ENCODE results near the gene PRR3. TPM values are rescaled to one million over a fixed set of nuclear protein-coding genes. Genes with fewer than 3 reads are reported as not detected.

Gene PRR3
- total RNA-seq, 1 donor from 2014 or later, result 3.2 TPM

- no peak for DNase-seq (ENCODE audit: low spot score)
- intact Hi-C loops (cut with DNase I), result no loop called here
Measured at GRCh38 chr6:30564114-30564513, 7.0 kb downstream of the PRR3 start.

GRCh38 chr6:30565772-30566171 is 8.7 kb downstream of the PRR3 start:
- no peak for DNase-seq (ENCODE audit: low spot score)
- intact Hi-C loops (cut with DNase I), result no loop called here

GRCh38 chr6:30568245-30568644 is 11.2 kb downstream of the PRR3 start:
- no peak for DNase-seq (ENCODE audit: low spot score)
- intact Hi-C loops (cut with DNase I), result no loop called here

GRCh38 chr6:30570263-30570662 is 13.2 kb downstream of the PRR3 start:
- intact Hi-C loops (cut with DNase I), result loop anchor here (2.0 to 5.0 kb wide), 2 partner anchors 13 to 152 kb away; partner anchors contain the start of genes GNL1, PRR3 and TUBB
- DNase-seq (ENCODE audit: low spot score), result no peak

- no peak for DNase-seq (ENCODE audit: low spot score)
- intact Hi-C loops (cut with DNase I), result loop anchor here (2.0 to 5.0 kb wide), 2 partner anchors 14 to 152 kb away; partner anchors contain the start of genes GNL1, PRR3 and TUBB
Measured at GRCh38 chr6:30570740-30571074, 13.6 kb downstream of the PRR3 start.

- intact Hi-C loops (cut with DNase I), result loop anchor here (2.0 to 5.0 kb wide), 2 partner anchors 14 to 151 kb away; partner anchors contain the start of genes GNL1, PRR3 and TUBB
- DNase-seq (ENCODE audit: low spot score), result peak; percentile 100
Measured at GRCh38 chr6:30571075-30571761, 14.1 kb downstream of the PRR3 start, which contains the start of gene ABCF1. TSS of gene ABCF1 (plus strand) at chr6:30571442. CDS start at chr6:30571488, 46 bp downstream.

GRCh38 chr6:30571762-30572082 is 14.6 kb downstream of the PRR3 start:
- DNase-seq (ENCODE audit: low spot score), result no peak
- intact Hi-C loops (cut with DNase I), result loop anchor here (2.0 to 5.0 kb wide), 2 partner anchors 15 to 151 kb away; partner anchors contain the start of genes GNL1, PRR3 and TUBB

DNA sequence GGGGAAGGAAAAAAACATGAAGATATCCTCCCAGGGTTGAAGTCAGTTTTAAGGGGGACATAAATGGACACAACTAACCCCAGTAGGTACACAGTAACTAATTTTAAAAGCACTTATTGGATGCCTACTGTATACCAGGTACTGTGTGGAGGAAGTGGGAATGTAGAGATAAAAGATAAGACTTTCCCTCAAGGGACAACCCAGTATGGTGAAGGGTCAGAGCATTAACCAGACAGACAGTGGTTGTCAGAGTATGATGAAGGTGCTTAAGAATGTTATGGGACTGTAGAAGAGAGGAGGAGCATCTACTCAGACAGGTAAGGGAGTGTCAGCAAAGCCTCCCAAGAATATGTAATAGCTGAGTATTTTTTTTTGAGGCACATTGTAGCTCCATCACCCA is 15.1 kb downstream of the PRR3 start:
- no peak for DNase-seq (ENCODE audit: low spot score)
- intact Hi-C loops (cut with DNase I), result loop anchor here (5.0 kb wide), 1 partner anchor 150 kb away; the partner anchor contains the start of gene TUBB

GRCh38 chr6:30573113-30573512 is 16.0 kb downstream of the PRR3 start:
- DNase-seq (ENCODE audit: low spot score), result no peak
- intact Hi-C loops (cut with DNase I), result loop anchor here (5.0 kb wide), 1 partner anchor 149 kb away; the partner anchor contains the start of gene TUBB

DNA sequence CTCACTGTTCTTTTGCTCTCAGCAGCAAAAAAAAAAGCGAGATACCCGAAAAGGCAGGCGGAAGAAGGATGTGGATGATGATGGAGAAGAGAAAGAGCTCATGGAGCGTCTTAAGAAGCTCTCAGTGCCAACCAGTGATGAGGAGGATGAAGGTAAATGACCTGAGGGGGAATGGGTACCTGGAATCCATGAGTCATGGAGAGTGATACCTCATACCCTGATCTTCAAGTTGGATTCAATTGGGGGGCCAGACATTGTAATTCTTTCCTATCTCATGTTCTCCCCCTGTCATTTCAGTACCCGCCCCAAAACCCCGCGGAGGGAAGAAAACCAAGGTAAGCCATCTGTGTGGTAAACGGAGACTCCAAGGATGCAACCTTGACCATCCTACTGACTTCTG is 21.0 kb downstream of the PRR3 start:
- DNase-seq (ENCODE audit: low spot score), result no peak
- intact Hi-C loops (cut with DNase I), result no loop called here

DNA sequence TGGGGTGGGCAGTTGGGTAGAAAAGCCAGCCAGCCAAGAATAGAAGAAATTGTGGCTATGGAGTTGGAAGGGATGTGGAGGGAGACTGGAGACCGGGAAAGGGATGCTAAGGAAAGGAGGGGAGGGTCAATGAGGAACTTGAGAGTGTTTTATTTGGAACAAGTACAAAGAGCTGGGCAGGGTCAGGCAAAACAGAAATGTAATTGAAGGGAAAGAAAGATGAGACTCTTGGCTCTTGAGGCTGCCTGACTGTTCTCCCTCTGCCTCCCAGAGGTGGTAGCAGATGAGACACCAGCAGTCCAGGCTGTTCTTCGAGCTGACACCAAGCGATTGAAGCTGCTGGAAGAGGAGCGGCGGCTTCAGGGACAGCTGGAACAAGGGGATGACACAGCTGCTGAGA is 26.8 kb downstream of the PRR3 start:
- intact Hi-C loops (cut with DNase I), result no loop called here

DNA sequence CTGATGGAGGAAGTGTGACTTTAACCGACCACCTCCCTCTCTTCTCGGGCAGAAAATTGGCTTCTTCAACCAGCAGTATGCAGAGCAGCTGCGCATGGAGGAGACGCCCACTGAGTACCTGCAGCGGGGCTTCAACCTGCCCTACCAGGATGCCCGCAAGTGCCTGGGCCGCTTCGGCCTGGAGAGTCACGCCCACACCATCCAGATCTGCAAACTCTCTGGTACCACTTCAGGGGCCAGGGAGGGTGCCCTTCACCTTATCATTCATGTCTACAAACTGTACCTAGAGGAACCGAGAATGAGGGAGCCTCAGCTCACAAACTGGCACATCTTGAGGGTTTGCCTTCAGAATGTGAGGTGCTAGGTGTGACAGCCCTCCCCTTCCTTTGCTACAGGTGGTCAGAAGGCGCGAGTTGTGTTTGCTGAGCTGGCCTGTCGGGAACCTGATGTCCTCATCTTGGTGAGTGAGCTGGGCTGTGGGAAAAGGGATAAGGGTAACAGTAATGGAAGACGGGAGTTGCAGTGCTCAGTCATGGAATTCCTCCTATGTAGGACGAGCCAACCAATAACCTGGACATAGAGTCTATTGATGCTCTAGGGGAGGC is 32.8 kb downstream of the PRR3 start:
- no peak for DNase-seq (ENCODE audit: low spot score)
- intact Hi-C loops (cut with DNase I), result no loop called here

More for the DNA sequence above, 26.8 kb downstream of the PRR3 start:
- DNase-seq (ENCODE audit: low spot score), result no peak

DNA sequence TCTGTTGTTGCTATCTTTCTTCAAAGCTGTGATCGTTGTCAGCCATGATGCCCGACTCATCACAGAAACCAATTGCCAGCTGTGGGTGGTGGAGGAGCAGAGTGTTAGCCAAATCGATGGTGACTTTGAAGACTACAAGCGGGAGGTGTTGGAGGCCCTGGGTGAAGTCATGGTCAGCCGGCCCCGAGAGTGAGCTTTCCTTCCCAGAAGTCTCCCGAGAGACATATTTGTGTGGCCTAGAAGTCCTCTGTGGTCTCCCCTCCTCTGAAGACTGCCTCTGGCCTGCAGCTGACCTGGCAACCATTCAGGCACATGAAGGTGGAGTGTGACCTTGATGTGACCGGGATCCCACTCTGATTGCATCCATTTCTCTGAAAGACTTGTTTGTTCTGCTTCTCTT is 33.4 kb downstream of the PRR3 start:
- intact Hi-C loops (cut with DNase I), result no loop called here
- no peak for DNase-seq (ENCODE audit: low spot score)

GRCh38 chr6:30591008-30591407 is 33.9 kb downstream of the PRR3 start:
- DNase-seq (ENCODE audit: low spot score), result no peak
- intact Hi-C loops (cut with DNase I), result no loop called here

GRCh38 chr6:30592287-30592686 is 35.2 kb downstream of the PRR3 start:
- DNase-seq (ENCODE audit: low spot score), result no peak
- intact Hi-C loops (cut with DNase I), result no loop called here

- intact Hi-C loops (cut with DNase I), result loop anchor here (5.0 kb wide), 1 partner anchor 55 kb away; no protein-coding TSS in a partner anchor
- DNase-seq (ENCODE audit: low spot score), result peak; percentile 78
Measured at GRCh38 chr6:30597315-30598144, 40.4 kb downstream of the PRR3 start.

DNA sequence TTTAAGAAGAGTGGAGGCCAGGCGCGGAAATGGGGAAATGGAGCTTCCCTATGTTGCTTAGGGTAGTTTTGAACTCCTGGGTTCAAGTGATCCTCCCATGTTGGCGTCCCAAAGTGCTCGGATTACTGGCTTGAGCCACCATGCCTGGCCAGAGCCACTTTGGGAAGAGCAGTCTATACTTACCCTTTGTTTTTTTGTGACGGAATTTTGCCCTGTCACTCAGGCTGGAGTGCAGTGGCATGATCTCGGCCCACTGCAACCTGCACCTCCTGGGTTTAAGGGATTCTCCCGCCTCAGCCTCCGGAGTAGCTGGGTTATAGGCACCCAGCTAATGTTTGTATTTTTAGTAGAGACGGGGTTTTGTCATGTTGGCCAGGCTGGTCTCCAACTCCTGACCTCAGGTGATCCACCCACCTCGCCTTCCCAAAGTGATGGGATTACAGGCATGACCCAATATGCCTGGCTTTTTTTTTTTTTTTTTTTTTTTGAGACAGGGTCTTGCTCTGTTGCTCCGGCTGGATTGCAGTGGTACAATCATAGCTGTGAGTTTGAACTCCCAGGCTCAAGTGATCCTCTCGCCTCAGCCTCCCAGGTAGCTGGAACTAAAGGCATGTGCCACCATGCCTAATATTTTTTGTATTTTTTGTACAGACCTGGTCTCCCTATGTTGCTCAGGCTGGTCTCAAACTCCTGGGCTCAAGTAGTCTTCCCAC is 42.0 kb downstream of the PRR3 start:
- intact Hi-C loops (cut with DNase I), result loop anchor here (5.0 kb wide), 1 partner anchor 57 kb away; no protein-coding TSS in a partner anchor
- no peak for DNase-seq (ENCODE audit: low spot score)

GRCh38 chr6:30599625-30600324 is 42.7 kb downstream of the PRR3 start:
- DNase-seq (ENCODE audit: low spot score), result no peak
- intact Hi-C loops (cut with DNase I), result loop anchor here (5.0 kb wide), 2 partner anchors 57 to 117 kb away; no protein-coding TSS in a partner anchor
